NCI-H2196 treated with DMSO at 0.1 percent for 48 hours (cell line): Measurements from ENCODE around the gene ATP2B3.

ENCODE experiments used
- DNase-seq: peaks from one replicate; lab custom pipeline; 2025; ENCODE audit not compliant: unreplicated experiment; lab: John Stamatoyannopoulos, UW

The ATP2B3 gene

DNA sequence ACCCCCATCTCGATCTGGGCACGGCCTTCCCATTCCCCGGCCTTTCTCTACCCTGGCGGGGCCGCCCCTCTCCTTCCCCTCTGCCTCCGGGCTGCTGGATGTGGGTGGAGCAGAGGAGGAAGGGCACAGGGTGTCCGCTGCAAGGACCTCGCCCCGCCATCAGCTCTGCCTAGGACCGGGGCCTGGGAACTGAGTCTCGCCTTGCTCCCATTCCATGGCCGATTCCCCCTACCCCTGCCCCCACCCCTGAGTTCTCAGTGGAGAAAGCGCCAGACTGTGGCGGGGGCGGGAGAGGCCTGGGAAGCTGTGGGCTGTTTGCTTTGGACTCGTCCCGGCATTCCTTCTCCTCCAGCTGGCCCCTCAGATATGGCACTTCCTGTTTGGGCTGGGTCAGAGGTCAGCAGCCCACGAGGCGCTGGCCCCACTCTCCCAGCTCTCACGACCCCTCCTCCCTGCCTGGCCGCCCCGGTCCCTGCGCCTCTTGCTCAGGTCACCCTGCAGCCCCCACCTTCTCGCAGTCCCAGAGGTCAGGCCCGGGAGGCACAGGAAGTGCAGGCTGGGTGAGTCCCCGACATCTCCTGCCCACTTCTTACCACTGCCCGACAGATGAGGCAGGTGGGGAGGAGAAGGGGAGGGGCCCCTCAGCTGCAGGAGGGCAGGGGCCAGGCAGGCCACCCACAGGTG, 29.1 kb upstream of the ATP2B3 start:
- no peak for DNase-seq

GRCh38 chrX:153490217-153490930, 27.1 kb upstream of the ATP2B3 start:
- DNase-seq = no peak

GRCh38 chrX:153491351-153491914, 26.0 kb upstream of the ATP2B3 start:
- DNase-seq = no peak

- no peak for DNase-seq
Measured at GRCh38 chrX:153491918-153492317, 25.5 kb upstream of the ATP2B3 start.

DNA sequence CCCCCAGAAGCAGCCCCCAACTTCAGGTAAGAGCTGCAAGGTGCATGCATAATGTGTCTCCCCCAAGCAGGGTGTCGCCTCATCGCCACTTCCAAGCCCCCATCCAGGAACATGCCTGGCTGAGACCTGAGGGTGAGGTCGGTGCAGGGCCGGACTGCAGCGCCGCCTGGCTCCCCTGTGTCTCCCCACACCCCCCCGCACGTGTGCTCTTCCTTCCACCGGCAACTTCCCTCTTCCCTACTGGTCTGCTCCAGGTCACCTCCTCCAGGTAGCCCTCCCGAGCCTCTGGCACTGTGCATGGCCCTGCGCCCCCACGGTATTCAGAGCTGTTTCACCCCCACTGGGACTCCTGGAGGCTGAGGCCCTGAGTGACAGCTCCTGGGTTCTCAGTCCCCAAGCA, 24.9 kb upstream of the ATP2B3 start:
- no peak for DNase-seq

- DNase-seq = no peak
Measured at GRCh38 chrX:153493085-153493484, 24.4 kb upstream of the ATP2B3 start.

- no peak for DNase-seq
Measured at GRCh38 chrX:153494061-153494460, 23.4 kb upstream of the ATP2B3 start.

- no peak for DNase-seq
Measured at GRCh38 chrX:153494541-153495361, 22.7 kb upstream of the ATP2B3 start, which contains the start of gene BGN. Gene BGN (plus strand): TSS chrX:153494980. CDS start chrX:153504632, 9,652 bp downstream.

DNA sequence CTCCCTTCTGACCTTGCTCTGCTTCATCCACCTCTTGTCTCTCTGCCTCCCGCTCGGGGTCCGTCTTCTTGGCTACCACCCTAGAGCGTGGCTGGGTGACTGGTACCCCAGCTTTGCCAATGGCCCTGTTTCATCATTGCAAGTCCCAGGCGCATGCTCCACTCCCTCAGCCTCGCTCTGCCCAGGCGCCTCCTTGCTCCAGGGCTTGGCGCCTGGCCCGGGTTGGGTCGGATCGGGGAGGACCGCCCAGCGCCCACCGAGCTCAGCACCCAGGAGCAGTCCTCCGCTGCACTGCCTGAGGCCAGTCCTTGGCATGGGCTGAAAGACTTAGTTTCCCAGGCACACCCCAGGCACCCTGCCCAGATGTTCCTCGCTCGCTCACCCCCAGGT, 22.1 kb upstream of the ATP2B3 start:
- DNase-seq = no peak

GRCh38 chrX:153495903-153496589, 21.4 kb upstream of the ATP2B3 start:
- DNase-seq = no peak

DNA sequence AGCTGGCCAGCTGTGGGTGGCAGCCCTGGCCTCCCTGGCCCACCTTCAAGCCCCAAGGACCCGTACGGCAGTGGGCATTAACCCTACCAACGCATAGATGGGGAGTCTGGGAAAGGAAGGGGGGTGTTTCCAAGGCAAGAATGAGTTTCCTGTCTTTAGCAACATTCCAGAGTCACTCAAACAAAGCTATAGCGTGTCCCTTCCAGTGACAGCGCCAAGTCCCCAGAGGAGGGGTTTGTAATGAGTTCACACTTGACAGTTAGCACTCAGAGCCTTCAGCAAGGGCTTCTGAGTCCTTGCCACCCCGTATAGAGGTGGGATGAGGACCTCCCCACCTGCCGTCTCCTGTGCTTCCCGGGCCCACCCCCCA, 20.9 kb upstream of the ATP2B3 start:
- DNase-seq = no peak

DNA sequence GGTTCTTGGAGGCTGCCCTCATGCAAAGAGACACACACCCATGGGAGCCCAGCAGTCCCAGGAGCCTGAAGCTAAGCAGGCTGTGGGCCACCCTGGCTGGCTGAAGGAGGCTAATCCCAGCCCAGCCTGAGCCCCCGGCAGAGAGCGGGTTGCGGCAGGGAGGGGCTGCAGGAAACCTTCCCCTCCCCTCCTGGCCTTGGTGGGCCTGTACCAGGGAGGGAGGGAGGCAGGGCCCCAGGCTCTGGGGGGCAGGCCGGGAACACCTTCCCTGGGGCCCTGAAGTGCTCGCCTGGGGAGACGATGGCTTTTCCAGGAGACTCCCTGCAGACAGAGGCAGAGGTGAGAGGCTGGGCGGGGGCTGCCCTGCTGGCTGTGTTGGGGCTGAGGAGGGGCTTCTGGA, 19.0 kb upstream of the ATP2B3 start:
- no peak for DNase-seq

DNA sequence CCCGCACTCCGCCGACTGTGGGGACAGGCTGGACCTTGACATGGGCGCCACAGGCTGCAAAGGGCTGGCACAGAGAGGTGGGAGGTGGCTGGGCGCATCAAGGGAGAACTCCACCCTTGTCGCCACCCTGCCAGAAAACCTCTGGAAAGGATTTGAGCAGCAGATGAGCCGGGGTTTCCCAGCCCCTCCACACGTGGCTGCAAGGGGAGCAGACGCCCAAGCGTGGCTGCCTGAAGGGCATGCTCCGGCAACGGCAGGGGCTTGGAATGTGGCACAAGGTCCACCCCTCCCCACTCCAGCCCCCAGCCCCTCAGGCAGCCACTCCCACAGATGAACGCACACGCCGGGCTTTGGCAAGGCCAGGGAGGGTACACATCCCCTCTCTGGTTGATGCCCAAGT, 18.1 kb upstream of the ATP2B3 start:
- DNase-seq = no peak

DNA sequence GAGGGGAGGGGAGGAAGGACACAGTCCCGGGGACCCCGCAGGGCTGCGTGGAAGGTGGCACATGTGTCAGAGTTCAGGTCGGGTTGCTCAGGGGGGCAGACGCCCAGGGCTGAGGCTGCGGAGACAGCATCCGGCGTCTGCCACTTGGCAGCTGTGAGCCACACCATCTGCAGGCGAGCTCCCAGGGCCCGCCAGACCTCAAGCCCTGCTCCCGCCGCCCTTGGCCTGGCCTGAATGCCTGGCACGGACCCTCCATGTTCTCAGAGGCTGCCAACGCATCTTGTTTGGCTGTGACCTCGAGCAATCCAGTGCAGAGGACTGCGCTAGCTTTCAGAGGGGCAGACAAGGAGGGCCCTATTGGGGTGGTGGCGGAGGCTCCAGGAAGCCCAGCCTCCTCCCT, 17.6 kb upstream of the ATP2B3 start:
- DNase-seq = no peak

DNA sequence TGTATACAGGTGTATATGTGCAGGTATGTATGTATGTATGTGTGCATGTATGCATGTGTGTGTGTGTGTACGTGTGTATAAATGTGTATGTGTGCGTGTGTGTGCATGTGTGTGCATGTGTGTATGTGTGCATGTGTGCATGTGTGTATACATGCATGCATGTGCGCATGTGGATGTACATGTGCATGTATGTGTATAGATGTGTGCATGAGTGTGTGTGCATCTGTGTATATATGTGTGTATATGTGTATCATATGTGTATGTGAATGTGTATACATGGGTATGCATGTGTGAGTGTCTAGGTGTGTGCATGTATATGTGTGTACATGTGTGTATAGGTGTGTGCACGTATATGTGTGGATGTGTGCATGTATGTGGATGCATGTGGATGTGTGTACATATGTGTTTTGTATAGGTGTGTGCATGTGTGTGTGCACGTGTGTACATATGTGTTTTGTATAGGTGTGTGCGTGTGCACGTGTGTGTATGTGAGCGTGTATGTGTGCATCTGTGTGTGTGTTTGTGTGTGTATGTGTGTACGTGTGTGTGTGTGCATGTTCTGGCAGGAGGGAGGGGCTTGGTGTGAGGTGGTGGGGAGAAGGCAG, 16.7 kb upstream of the ATP2B3 start:
- no peak for DNase-seq

DNA sequence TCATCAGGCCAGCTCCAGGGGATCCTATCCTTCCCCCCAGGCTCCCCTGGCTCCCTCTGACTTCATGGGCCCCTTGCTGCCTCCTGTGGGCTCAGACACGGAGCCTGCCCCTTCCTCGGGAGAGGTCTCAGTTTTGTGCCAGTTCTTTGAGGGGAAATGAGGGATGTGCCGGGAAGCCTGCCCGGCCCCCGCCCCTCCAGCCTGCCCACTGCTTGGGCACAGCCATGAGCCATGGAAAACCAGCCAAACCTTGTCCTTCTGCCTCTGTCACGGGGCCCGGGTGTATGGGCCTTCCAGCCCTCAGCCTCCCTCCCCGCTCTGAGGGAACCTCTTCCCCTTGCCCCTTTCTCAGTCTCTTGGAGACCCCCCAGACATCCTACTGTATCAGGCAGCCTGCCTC, 15.9 kb upstream of the ATP2B3 start:
- DNase-seq = no peak

DNA sequence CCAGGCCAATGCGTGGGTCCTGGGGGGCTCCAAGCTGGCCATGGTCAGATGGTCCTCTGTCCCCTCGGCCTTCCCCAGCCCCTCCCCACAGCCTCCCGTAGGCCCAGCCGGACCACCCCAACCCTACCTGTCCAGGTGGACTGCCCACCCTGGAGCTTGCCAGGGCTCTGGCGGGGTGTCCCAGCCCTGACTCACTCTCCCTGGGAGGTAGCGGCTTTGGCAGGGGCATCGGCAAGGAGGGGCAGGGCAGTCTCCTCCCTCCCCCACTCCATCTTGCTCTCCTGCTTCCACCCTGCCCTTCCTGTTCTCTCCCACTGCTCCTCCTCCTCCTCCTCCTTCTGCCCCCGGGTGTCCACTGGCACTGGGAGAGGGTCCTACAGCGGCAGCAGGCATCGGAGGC, 15.3 kb upstream of the ATP2B3 start:
- DNase-seq = no peak

DNA sequence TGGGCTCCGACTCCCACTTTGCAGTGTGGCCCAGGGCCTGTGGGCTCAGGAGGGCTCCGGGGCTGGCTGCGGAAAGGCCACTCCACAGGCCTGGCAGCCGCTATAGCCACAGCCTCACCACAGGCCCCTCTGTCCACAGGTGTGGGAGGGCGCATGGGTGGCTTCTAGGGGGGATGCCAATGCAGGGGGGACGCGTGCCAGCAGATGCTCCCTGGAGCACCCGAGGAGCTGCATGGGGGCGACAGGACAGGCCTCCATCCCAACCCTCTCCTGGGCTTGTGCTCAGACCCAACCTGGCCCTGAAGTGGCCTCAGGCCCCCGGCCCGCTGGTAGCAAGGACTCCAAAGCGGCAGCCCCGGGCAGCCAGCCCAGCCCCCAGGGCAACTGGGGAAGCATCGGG, 14.6 kb upstream of the ATP2B3 start:
- no peak for DNase-seq

GRCh38 chrX:153504445-153505016, 12.9 kb upstream of the ATP2B3 start:
- DNase-seq = no peak

DNA sequence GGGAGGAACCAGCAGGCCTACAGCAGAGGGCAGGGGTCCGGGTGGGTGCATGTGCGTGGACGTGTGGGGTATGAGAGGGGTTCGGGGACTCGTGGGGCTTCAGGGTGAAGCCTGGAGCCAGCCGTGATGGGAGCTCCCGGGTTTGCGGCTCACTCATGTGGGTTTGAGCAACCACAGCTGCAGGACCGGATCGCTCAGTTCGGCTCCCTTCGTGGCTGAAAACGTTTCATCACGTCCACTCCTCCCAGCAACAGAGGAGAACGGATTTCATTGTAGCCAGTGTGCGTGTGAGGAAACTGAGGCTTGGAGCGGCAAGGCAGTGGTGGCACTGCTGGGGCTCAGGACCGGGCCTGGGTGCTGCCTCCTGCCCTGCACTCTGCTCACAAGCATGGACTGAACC, 12.1 kb upstream of the ATP2B3 start:
- DNase-seq = no peak
